ENCODE measurements around the gene BCKDHB.

DNA sequence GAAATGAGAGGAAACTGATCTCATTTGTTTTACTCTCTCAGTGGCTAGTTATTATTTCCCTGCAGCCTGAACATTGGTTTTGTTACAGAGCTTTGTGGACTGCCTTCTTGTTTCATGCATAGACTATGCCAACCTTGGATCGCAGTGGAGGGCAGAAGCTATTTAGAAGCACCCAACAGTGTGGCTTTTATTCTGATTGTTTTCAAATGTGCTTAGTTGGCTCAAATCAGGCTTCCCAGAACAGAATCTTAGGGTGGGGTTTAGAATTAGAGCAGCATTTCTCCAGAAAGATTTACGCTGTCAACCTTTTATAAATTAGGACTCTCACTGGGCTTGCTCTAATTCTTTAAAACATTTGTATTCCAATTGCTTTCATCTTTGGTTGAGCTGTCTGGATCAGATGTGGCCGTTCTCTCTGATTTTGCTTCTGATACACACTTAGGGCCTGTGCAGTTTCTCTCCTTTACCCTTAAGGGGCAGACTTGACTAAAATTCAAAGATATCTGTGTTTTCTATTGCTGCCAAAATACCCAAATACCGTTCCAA is 210.3 kb downstream of the BCKDHB start:
- TF ChIP-seq CTCF (IDR thresholded peaks at IDR 0.05 in 4 of 5, conservative IDR thresholded peaks at IDR 0.05 in 1 of 5) (no peak), POLR2A (IDR thresholded peaks at IDR 0.05) (no peak)

Data from gastrocnemius medialis (tissue), 4 donors.